ENCODE results near the gene ACVR1B.

The ACVR1B gene

DNA sequence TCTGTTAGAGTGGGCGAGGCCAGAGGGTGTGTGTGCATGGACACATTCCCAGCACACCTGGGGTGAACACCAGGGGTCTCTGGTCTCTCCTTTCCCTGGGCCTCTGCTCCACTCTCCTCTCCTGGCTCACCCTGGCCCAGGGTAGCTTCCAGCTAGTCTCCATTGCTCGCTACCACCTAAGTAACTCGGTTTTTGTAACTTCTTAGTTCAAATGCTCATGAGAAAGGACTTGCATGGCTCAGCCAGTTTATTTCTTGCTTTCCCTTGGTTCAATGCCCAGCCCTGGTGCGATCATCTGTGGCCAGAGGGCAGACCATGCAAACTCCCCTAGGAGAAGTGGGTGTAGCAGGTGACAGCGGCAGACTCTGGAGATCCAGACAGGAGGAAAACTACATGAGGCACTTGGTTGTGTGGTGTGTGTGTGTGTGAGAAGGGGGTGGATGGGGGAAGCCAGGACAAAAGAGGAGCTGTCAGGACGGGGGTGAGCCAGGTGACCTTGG, 8.9 kb upstream of the ACVR1B start:
- FAIRE-seq (no peak), DNase-seq (ENCODE audit: insufficient read length, low spot score) (no peak)

DNA sequence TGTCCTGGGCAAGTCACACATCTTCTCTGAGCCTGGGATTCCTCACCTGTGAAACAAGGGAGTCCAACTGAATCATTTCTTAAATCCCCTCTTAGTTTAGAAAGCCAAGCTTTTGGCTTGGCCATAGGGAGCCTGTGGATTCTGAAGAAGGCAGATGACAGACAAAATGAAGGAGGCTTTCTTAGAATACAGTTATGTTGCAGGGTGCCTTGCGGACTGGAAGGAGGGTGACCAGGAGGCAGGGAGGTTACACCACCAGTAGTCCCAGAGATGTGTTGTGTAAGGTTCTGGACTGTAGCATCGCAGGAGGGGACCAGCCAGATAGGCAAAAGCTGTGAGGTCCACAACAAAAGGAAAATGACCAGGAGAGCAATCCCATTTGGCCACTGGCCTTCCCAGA, 8.2 kb upstream of the ACVR1B start:
- FAIRE-seq (no peak), DNase-seq (ENCODE audit: insufficient read length, low spot score) (no peak)

GRCh38 chr12:51944608-51945233, 6.8 kb upstream of the ACVR1B start:
- DNase-seq (ENCODE audit: insufficient read length, low spot score) (no peak), FAIRE-seq (no peak)

- no peak for DNase-seq (ENCODE audit: insufficient read length, low spot score)
- FAIRE-seq: no peak
Measured at GRCh38 chr12:51947246-51947996, 4.1 kb upstream of the ACVR1B start.

- no peak for FAIRE-seq
- DNase-seq (ENCODE audit: insufficient read length, low spot score): no peak
Measured at GRCh38 chr12:51948066-51948465, 3.4 kb upstream of the ACVR1B start.

- FAIRE-seq: no peak
Measured at GRCh38 chr12:51949342-51950030, 2.0 kb upstream of the ACVR1B start.

DNA sequence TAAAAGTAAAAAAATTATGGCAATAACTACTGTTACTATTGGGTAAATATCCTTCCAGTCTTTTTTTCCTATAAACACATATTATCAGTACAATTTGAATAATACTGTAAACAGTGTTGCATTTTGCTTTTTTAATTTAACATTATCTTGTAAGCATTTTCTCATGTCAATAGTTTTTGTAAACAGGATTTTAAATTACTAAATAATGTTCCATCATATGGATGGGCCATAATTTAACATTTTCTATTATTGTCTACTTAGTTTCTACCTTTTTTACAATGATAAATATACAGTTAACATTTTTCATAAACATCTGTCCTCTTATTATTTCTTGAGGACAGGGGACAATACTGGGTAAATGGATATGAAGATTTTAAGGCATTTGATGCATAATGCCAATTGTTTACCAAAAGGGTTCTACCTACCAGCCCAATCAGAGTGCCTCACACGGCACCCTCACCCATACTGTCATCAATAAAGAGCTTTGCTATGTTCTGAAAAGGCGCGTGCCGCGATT, 759 bp upstream of the ACVR1B start:
- DNase-seq (ENCODE audit: insufficient read length, low spot score) (no peak), FAIRE-seq (no peak)

More at GRCh38 chr12:51949342-51950030, 2.0 kb upstream of the ACVR1B start:
- DNase-seq (ENCODE audit: insufficient read length, low spot score): no peak

GRCh38 chr12:51951843-51952722, 584 bp downstream of the ACVR1B start:
- FAIRE-seq (no peak), DNase-seq (ENCODE audit: insufficient read length, low spot score) (no peak)

DNA sequence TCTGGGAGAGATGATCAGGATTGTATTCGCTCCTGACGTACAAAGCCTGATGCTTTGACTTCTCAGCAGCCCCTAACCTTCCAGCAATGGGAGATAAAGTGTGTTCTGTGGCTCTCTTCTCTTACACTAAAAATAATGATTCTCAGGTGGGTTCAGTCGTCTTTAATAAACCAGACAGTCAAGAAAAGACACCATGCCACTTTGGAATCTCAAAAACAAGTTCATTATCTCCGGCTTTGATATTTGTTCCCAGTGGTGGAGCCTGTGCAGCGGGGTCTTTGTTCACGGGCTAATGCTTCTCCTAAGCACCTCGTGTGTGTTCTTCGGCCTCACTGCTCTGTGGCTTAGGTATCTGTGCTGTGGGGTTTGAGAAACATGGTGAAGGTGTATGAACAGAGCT, 1.6 kb downstream of the ACVR1B start:
- DNase-seq (ENCODE audit: insufficient read length, low spot score): no peak

GRCh38 chr12:51953864-51954263, 2.4 kb downstream of the ACVR1B start:
- no peak for DNase-seq (ENCODE audit: insufficient read length, low spot score)
- no peak for FAIRE-seq

More for the DNA sequence above, 1.6 kb downstream of the ACVR1B start:
- no peak for FAIRE-seq

- DNase-seq (ENCODE audit: insufficient read length, low spot score) (no peak), FAIRE-seq (no peak)
Measured at GRCh38 chr12:51954561-51955361, 3.3 kb downstream of the ACVR1B start.

- no peak for FAIRE-seq
- no peak for DNase-seq (ENCODE audit: insufficient read length, low spot score)
Measured at GRCh38 chr12:51955702-51956101, 4.2 kb downstream of the ACVR1B start.

- no peak for DNase-seq (ENCODE audit: insufficient read length, low spot score)
- no peak for FAIRE-seq
Measured at GRCh38 chr12:51958542-51958941, 7.0 kb downstream of the ACVR1B start.

- no peak for DNase-seq (ENCODE audit: insufficient read length, low spot score)
- FAIRE-seq: no peak
Measured at GRCh38 chr12:51959211-51959610, 7.7 kb downstream of the ACVR1B start.

- FAIRE-seq: no peak
- no peak for DNase-seq (ENCODE audit: insufficient read length, low spot score)
Measured at GRCh38 chr12:51959921-51960320, 8.4 kb downstream of the ACVR1B start.

- no peak for DNase-seq (ENCODE audit: insufficient read length, low spot score)
- FAIRE-seq: no peak
Measured at GRCh38 chr12:51960488-51960887, 9.0 kb downstream of the ACVR1B start.

GRCh38 chr12:51960890-51961289, 9.4 kb downstream of the ACVR1B start:
- FAIRE-seq (no peak), DNase-seq (ENCODE audit: insufficient read length, low spot score) (no peak)

GRCh38 chr12:51961834-51962233, 10.3 kb downstream of the ACVR1B start:
- FAIRE-seq: no peak
- DNase-seq (ENCODE audit: insufficient read length, low spot score): no peak

GRCh38 chr12:51962737-51963136, 11.2 kb downstream of the ACVR1B start:
- FAIRE-seq: no peak
- DNase-seq (ENCODE audit: insufficient read length, low spot score): no peak

DNA sequence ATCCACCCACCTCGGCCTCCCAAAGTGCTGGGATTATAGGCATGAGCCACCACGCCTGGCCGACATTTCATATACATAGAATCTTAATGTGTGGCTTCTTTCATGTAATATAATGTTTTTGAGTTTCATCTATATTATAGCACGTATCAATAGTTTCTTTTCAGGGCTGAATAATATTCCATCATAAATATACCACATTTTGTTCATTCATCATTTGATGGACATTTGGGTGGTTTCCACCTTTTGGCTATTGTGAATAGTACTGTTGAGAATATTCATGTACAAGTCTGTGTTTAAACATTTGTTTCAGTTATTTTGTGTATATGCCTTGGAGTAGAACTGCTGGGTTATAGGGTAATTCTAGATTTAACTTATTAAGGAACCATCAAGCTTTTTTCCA, 12.0 kb downstream of the ACVR1B start:
- FAIRE-seq: no peak
- DNase-seq (ENCODE audit: insufficient read length, low spot score): no peak

Measured in GM19239 (cell line).